Measurements from ENCODE around the gene TIMM29. TPM values are rescaled to one million over a fixed set of nuclear protein-coding genes. Genes with fewer than 3 reads are reported as not detected.
A peak's percentile ranks its signal among the peaks of the same experiment; 100 is the strongest.

The TIMM29 gene
- total RNA-seq, 1 experiment from 2014 or later, result 30.4 TPM

GRCh38 chr19:10915130-10916091 is 13.2 kb upstream of the TIMM29 start:
- no peak for DNase-seq
- TF ChIP-seq CTCF (IDR thresholded peaks at IDR 0.05; ENCODE audit: insufficient read depth in 1 of 2, low read depth in 1 of 2, low read length in 1 of 2, severe bottlenecking in 1 of 2, unreplicated experiment in 1 of 2), result no peak
- Histone ChIP-seq H3K9me3 (no peaks in the 10 kb centered on the region), H3K36me3 (ENCODE audit: control insufficient read depth, insufficient read depth, low read length) (peaks cover 4% of the 10 kb centered on the region), H3K27me3 (replicated peaks; ENCODE audit: control insufficient read depth, insufficient read depth, low read length) (no peaks in the 10 kb centered on the region), H3K4me1 (no peaks in the 10 kb centered on the region), H3K4me3 (ENCODE audit: low read depth, low read length) (no peak overlapping the region)
- ChIA-PET POLR2A (no interaction called here), CTCF (interaction anchor here (0.6 kb wide), 2 partner anchors 9 to 16 kb away, joined by 5 to 8 read pairs; no protein-coding TSS in a partner anchor)
- Mint-ChIP-seq H3K4me1 (ENCODE audit: low read depth, unreplicated experiment) (no peaks in the 10 kb centered on the region), H3K36me3 (ENCODE audit: insufficient read depth, unreplicated experiment) (peaks cover 83% of the 10 kb centered on the region), H3K27me3 (ENCODE audit: insufficient read depth, unreplicated experiment) (no peaks in the 10 kb centered on the region), H3K9me3 (ENCODE audit: unreplicated experiment) (no peaks in the 10 kb centered on the region), H3K4me3 (ENCODE audit: unreplicated experiment) (no peak overlapping the region), H3K27ac (ENCODE audit: unreplicated experiment) (peak overlapping the region; percentile 22)
- BruUV-seq (replicated peaks), result no TSS peak
- intact Hi-C loops (cut with micrococcal nuclease; ENCODE audit: unreplicated experiment), result no loop called here

GRCh38 chr19:10916602-10917001 is 12.0 kb upstream of the TIMM29 start:
- intact Hi-C loops (cut with micrococcal nuclease; ENCODE audit: unreplicated experiment), result no loop called here
- BruUV-seq (replicated peaks), result no TSS peak
- ChIA-PET CTCF (no interaction called here), POLR2A (no interaction called here)
- Histone ChIP-seq H3K36me3 (ENCODE audit: control insufficient read depth, insufficient read depth, low read length) (peaks cover 4% of the 10 kb centered on the region), H3K4me3 (ENCODE audit: low read depth, low read length) (no peak overlapping the region), H3K4me1 (no peaks in the 10 kb centered on the region), H3K9me3 (no peaks in the 10 kb centered on the region), H3K27me3 (replicated peaks; ENCODE audit: control insufficient read depth, insufficient read depth, low read length) (no peaks in the 10 kb centered on the region)
- Mint-ChIP-seq H3K27me3 (ENCODE audit: insufficient read depth, unreplicated experiment) (no peaks in the 10 kb centered on the region), H3K4me3 (ENCODE audit: unreplicated experiment) (no peak overlapping the region), H3K9me3 (ENCODE audit: unreplicated experiment) (no peaks in the 10 kb centered on the region), H3K4me1 (ENCODE audit: low read depth, unreplicated experiment) (no peaks in the 10 kb centered on the region), H3K27ac (ENCODE audit: unreplicated experiment) (no peak overlapping the region), H3K36me3 (ENCODE audit: insufficient read depth, unreplicated experiment) (peaks cover 83% of the 10 kb centered on the region)
- DNase-seq, result no peak
- TF ChIP-seq CTCF (IDR thresholded peaks at IDR 0.05; ENCODE audit: insufficient read depth in 1 of 2, low read depth in 1 of 2, low read length in 1 of 2, severe bottlenecking in 1 of 2, unreplicated experiment in 1 of 2), result no peak

- H3K4me3 Mint-ChIP-seq (ENCODE audit: unreplicated experiment), result no peak overlapping the region
- H3K36me3 Mint-ChIP-seq (ENCODE audit: insufficient read depth, unreplicated experiment), result peaks cover 84% of the 10 kb centered on the region
- H3K9me3 Mint-ChIP-seq (ENCODE audit: unreplicated experiment), result no peaks in the 10 kb centered on the region
- H3K4me1 ChIP-seq, result no peaks in the 10 kb centered on the region
- H3K27me3 Mint-ChIP-seq (ENCODE audit: insufficient read depth, unreplicated experiment), result no peaks in the 10 kb centered on the region
- TF ChIP-seq CTCF (IDR thresholded peaks at IDR 0.05; ENCODE audit: insufficient read depth in 1 of 2, low read depth in 1 of 2, low read length in 1 of 2, severe bottlenecking in 1 of 2, unreplicated experiment in 1 of 2), result no peak
- ChIA-PET CTCF (no interaction called here), POLR2A (no interaction called here)
- no peaks in the 10 kb centered on the region for H3K9me3 ChIP-seq
- H3K4me1 Mint-ChIP-seq (ENCODE audit: low read depth, unreplicated experiment), result no peaks in the 10 kb centered on the region
- intact Hi-C loops (cut with micrococcal nuclease; ENCODE audit: unreplicated experiment), result no loop called here
- DNase-seq, result no peak
- H3K36me3 ChIP-seq (ENCODE audit: control insufficient read depth, insufficient read depth, low read length), result peaks cover 4% of the 10 kb centered on the region
- no peaks in the 10 kb centered on the region for H3K27me3 ChIP-seq (replicated peaks; ENCODE audit: control insufficient read depth, insufficient read depth, low read length)
- H3K27ac Mint-ChIP-seq (ENCODE audit: unreplicated experiment), result no peak overlapping the region
- no peak overlapping the region for H3K4me3 ChIP-seq (ENCODE audit: low read depth, low read length)
- BruUV-seq (replicated peaks), result no TSS peak
Observed at GRCh38 chr19:10918359-10918758, 10.3 kb upstream of the TIMM29 start.
